Smooth muscle cell (in vitro differentiated cells): ENCODE results near the gene MDFIC. TPM values are rescaled to one million over a fixed set of nuclear protein-coding genes. Genes with fewer than 3 reads are reported as not detected.

ENCODE experiments used
- DNase-seq: peaks from one replicate; lab custom pipeline; 2025; ENCODE audit not compliant: unreplicated experiment; lab: John Stamatoyannopoulos, UW
- H2AFZ ChIP-seq: fragments of 200-600 bp; sonication (generic); 2 replicates; pipeline ENCODE4 v1.6.0; 2016; ENCODE audit warnings: antibody characterized with exemption, low read depth, mild to moderate bottlenecking
- H3F3A ChIP-seq: fragments of 200-600 bp; sonication (generic); 2 replicates; pipeline ENCODE4 v1.6.0; 2017; ENCODE audit warnings: antibody characterized with exemption, low read depth
- H3K27ac ChIP-seq: fragments of 200-600 bp; sonication (generic); 2 replicates; pipeline ENCODE4 v1.5.1; 2016; ENCODE audit warnings: low read depth, mild to moderate bottlenecking
- H3K27me3 ChIP-seq: fragments of 200-600 bp; sonication (generic); 2 replicates; pipeline ENCODE4 v1.6.1; 2016; ENCODE audit warnings: low read depth, mild to moderate bottlenecking
- H3K36me3 ChIP-seq: fragments of 200-600 bp; sonication (generic); 2 replicates; pipeline ENCODE4 v1.5.1; 2016; ENCODE audit warnings: low read depth
- H3K4me1 ChIP-seq: fragments of 200-600 bp; sonication (generic); 2 replicates; pipeline ENCODE4 v1.5.1; 2016; ENCODE audit warnings: low read depth
- H3K4me2 ChIP-seq: fragments of 200-600 bp; sonication (generic); 2 replicates; pipeline ENCODE4 v1.6.0; 2016; ENCODE audit warnings: mild to moderate bottlenecking
- H3K4me3 ChIP-seq: fragments of 200-600 bp; sonication (generic); 2 replicates; pipeline ENCODE4 v1.5.1; 2016; ENCODE audit warnings: mild to moderate bottlenecking
- H3K79me2 ChIP-seq: fragments of 200-600 bp; sonication (generic); 2 replicates; pipeline ENCODE4 v1.6.0; 2016; ENCODE audit warnings: low read depth, mild to moderate bottlenecking
- H3K9ac ChIP-seq: fragments of 200-600 bp; sonication (generic); 2 replicates; pipeline ENCODE4 v1.6.0; 2016; ENCODE audit warnings: low read depth
- H3K9me3 ChIP-seq: fragments of 200-600 bp; sonication (generic); replicated peaks from 2 replicates; pipeline ENCODE4 v1.5.1; 2016; ENCODE audit warnings: low read depth
- H4K20me1 ChIP-seq: fragments of 200-600 bp; sonication (generic); 2 replicates; pipeline ENCODE4 v1.6.0; 2016; ENCODE audit warnings: low read depth
- WGBS: methylation state at CpG from one replicate; pipeline ENCODE4 v1.1.7; 2016; ENCODE audit warnings: low lambda C conversion rate; 5-methylcytosine and 5-hydroxymethylcytosine counted together
- polyA plus RNA-seq: library from polyadenylated mRNA; unstranded; fragments of >200 nt; fragmentation: Nextera tagmentation; extraction: Ambion mirVana; gene quantifications from 2 replicates; pipeline ENCODE4 v1.2.1, GENCODE V29; 2016
- total RNA-seq: library from RNA; depleted of rRNA; stranded (reverse); fragments of >200 nt; gene quantifications from 2 replicates; pipeline ENCODE4 v1.2.3, GENCODE V29; 2014
- TF ChIP-seq, protein P1 (sequence below): fragments of 200-600 bp; sonication (generic); IDR thresholded peaks from 2 replicates; pipeline ENCODE4 v1.5.1; 2017; ENCODE audit warnings: borderline replicate concordance, mild to moderate bottlenecking, antibody characterized with exemption; ENCODE audit not compliant: insufficient read depth, poor library complexity, severe bottlenecking

MDFIC gene
- total and polyA plus RNA-seq, 2 experiments from 2014 or later, result 17.5 to 37.0 TPM

DNA sequence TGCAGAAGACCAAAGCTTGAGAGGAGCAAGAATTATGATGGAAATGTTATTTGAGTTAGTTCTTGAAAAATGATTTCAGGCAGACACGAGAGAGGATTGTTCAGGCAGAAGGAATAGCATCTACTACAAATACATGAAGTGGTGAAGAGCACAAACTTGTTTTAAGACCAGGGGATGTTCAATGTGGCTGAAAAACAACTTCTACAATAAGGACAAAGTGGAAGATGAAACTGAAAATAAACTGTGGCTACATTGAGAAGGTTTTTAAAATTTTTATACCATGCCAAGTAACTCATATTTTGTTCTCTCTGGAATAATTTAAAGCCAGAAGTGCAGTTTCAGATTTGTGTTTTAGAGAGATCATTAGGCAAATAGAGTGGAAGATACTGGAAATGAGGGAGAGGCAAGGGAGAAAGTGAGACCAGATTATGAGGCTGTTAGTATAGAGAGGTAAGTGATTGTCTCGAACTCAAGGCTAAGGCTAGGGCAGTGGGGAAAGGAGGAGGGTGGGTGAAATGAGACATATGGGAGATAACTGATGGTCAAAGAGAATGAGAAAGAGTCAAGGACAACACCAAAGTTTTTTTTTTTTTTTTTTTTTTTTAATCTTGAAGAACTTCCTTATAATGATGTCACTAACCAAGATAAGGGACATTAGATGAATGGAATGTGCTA is 115.4 kb downstream of the MDFIC start:
- Histone ChIP-seq H3K36me3 (no peaks in the 10 kb centered on the region), H3K4me2 (no peak overlapping the region), H2AFZ (no peak overlapping the region), H3K4me3 (no peak overlapping the region), H3K27ac (no peak overlapping the region), H3F3A (no peaks in the 10 kb centered on the region), H3K4me1 (no peaks in the 10 kb centered on the region), H3K9me3 (no peaks in the 10 kb centered on the region), H4K20me1 (no peaks in the 10 kb centered on the region), H3K27me3 (no peaks in the 10 kb centered on the region), H3K9ac (no peak overlapping the region), H3K79me2 (no peaks in the 10 kb centered on the region)
- TF ChIP-seq, protein P1, sequence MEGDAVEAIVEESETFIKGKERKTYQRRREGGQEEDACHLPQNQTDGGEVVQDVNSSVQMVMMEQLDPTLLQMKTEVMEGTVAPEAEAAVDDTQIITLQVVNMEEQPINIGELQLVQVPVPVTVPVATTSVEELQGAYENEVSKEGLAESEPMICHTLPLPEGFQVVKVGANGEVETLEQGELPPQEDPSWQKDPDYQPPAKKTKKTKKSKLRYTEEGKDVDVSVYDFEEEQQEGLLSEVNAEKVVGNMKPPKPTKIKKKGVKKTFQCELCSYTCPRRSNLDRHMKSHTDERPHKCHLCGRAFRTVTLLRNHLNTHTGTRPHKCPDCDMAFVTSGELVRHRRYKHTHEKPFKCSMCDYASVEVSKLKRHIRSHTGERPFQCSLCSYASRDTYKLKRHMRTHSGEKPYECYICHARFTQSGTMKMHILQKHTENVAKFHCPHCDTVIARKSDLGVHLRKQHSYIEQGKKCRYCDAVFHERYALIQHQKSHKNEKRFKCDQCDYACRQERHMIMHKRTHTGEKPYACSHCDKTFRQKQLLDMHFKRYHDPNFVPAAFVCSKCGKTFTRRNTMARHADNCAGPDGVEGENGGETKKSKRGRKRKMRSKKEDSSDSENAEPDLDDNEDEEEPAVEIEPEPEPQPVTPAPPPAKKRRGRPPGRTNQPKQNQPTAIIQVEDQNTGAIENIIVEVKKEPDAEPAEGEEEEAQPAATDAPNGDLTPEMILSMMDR, result no peak
- WGBS, result 88% methylated on average over 2 of the region's 2 CpGs
- DNase-seq, result no peak

DNA sequence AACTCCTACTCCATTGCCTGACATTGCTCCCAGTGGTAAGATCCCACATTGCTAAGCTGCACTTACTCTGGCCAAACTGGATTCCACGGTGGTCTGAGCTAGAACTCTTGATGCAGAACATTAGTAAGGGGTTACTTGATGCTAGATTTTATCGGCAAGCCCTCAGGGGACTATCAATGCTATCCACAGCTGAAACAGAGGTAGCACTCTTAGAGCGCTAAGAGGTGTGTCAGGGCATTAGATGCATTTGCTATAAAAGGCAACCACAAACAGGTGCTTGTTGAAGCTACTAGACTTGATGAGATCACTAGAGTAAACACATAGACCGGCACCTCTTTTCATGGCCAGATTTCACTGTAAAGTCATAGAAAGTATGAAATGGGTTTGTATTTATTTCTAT is 116.3 kb downstream of the MDFIC start:
- TF ChIP-seq, protein P1, result no peak
- 81% methylated on average over 4 of the region's 4 CpGs for WGBS
- Histone ChIP-seq H3K9ac (no peak overlapping the region), H3K9me3 (no peaks in the 10 kb centered on the region), H3K27ac (no peak overlapping the region), H4K20me1 (no peaks in the 10 kb centered on the region), H3K4me1 (no peaks in the 10 kb centered on the region), H3F3A (no peaks in the 10 kb centered on the region), H3K4me2 (no peak overlapping the region), H3K79me2 (no peaks in the 10 kb centered on the region), H3K4me3 (no peak overlapping the region), H3K36me3 (no peaks in the 10 kb centered on the region), H2AFZ (no peak overlapping the region), H3K27me3 (no peaks in the 10 kb centered on the region)
- no peak for DNase-seq

DNA sequence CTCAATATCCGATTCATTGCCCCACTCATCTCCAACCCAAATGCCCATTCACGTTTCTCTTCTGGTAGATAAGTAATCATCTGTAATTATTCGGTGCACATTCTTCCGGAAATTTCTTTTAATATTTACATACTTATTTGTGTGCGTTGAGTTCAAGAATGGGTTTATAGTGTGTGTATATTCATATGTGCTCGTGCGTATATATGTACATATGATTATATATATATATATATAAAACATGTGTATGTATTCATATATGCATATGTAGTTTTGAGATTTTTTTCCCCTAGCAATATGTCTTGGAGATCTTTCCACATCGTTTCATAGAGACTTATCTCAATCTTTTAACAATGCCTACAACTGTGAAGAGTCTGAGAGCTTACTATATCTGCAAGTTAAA is 118.2 kb downstream of the MDFIC start:
- no peaks in the 10 kb centered on the region for H4K20me1 ChIP-seq
- WGBS, result 86% methylated on average over 8 of the region's 8 CpGs
- H3K36me3 ChIP-seq, result no peaks in the 10 kb centered on the region
- H3K9me3 ChIP-seq, result no peaks in the 10 kb centered on the region
- H3K27ac ChIP-seq, result no peak overlapping the region
- H3K4me3 ChIP-seq, result no peak overlapping the region
- H2AFZ ChIP-seq, result no peak overlapping the region
- H3K9ac ChIP-seq, result no peak overlapping the region
- H3F3A ChIP-seq, result no peaks in the 10 kb centered on the region
- TF ChIP-seq, protein P1, result no peak
- no peaks in the 10 kb centered on the region for H3K79me2 ChIP-seq
- no peak overlapping the region for H3K4me2 ChIP-seq
- no peaks in the 10 kb centered on the region for H3K27me3 ChIP-seq
- no peak for DNase-seq
- no peaks in the 10 kb centered on the region for H3K4me1 ChIP-seq

DNA sequence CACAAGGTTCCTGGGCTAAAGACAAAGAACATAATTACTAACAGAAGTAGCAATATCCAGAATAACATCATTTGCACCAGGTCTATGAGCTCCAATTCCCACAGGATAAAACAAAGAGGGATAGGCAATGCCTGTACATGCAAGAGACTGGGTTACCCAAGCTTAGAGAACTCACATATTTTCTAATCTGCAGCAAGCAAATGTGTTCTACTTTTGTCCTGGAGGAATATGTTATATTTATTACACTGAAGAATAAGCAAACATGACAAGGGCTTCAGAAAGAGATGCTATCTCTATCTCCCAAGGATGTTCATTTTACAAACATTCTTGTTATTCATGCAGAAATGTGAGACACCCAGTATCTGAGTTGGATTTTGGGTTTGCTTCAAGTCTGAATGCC is 118.6 kb downstream of the MDFIC start:
- no peaks in the 10 kb centered on the region for H4K20me1 ChIP-seq
- H3K4me3 ChIP-seq, result no peak overlapping the region
- H3K4me2 ChIP-seq, result no peak overlapping the region
- no peaks in the 10 kb centered on the region for H3F3A ChIP-seq
- H3K9ac ChIP-seq, result no peak overlapping the region
- H3K27ac ChIP-seq, result no peak overlapping the region
- H3K9me3 ChIP-seq, result no peaks in the 10 kb centered on the region
- TF ChIP-seq, protein P1, result no peak
- H3K36me3 ChIP-seq, result no peaks in the 10 kb centered on the region
- H2AFZ ChIP-seq, result no peak overlapping the region
- H3K27me3 ChIP-seq, result no peaks in the 10 kb centered on the region
- no peaks in the 10 kb centered on the region for H3K79me2 ChIP-seq
- no peak for DNase-seq
- no peaks in the 10 kb centered on the region for H3K4me1 ChIP-seq
